Endothelial cell of umbilical vein (primary cell): ENCODE results near the gene KAT2B.

Experiments
- EZH2 ChIP-seq: IDR thresholded peaks from 2 replicates; pipeline ENCODE4 v1.6.1; 2012; ENCODE audit warnings: borderline replicate concordance, low read depth, mild to moderate bottlenecking, moderate library complexity, low read length, inconsistent platforms; ENCODE audit not compliant: severe bottlenecking
- FOS ChIP-seq: IDR thresholded peaks from 2 replicates; pipeline ENCODE4 v1.6.1; 2011; ENCODE audit warnings: mild to moderate bottlenecking, low read length, moderate library complexity, borderline replicate concordance; ENCODE audit not compliant: insufficient read depth
- GATA2 ChIP-seq: IDR thresholded peaks from 2 replicates; pipeline ENCODE4 v1.7.0; 2011; ENCODE audit warnings: low read depth, mild to moderate bottlenecking, moderate library complexity, mixed read lengths, low read length; ENCODE audit not compliant: insufficient read length, insufficient read depth
- JUN ChIP-seq: IDR thresholded peaks from 2 replicates; pipeline ENCODE4 v1.6.1; 2011; ENCODE audit warnings: borderline replicate concordance, low read depth; ENCODE audit not compliant: insufficient read length, insufficient read depth
- MAX ChIP-seq: IDR thresholded peaks from 2 replicates; pipeline ENCODE4 v1.6.1; 2011; ENCODE audit not compliant: insufficient read depth, insufficient read length
- MYC ChIP-seq: IDR thresholded peaks from one replicate; pipeline ENCODE4 v1.6.1; 2011; ENCODE audit warnings: mild to moderate bottlenecking, low read depth, low read length
- POLR2A ChIP-seq: IDR thresholded peaks from 2 replicates; pipeline ENCODE4 v1.6.1; 2012; ENCODE audit warnings: low read depth, mild to moderate bottlenecking, control low read depth, low read length
- POLR2AphosphoS5 ChIP-seq: IDR thresholded peaks from 2 replicates; pipeline ENCODE4 v1.6.1; 2012; ENCODE audit warnings: low read depth, mild to moderate bottlenecking, control low read depth, low read length, moderate library complexity; ENCODE audit not compliant: insufficient read depth
- TF ChIP-seq, protein P1 (sequence below), 2 donors: IDR thresholded peaks; 1 replicate in 1 of 2; 2 replicates in 1 of 2; pipeline ENCODE4 v1.5.1; 2011; ENCODE audit warnings: low read length in 2 of 2, mild to moderate bottlenecking in 2 of 2, moderate library complexity in 2 of 2, control low read depth in 1 of 2, inconsistent platforms in 1 of 2, low read depth in 1 of 2; ENCODE audit not compliant: insufficient read depth in 1 of 2; ENCODE audit errors: extremely low read depth in 1 of 2

GRCh38 chr3:20076296-20076997, 36.2 kb downstream of the KAT2B start:
- TF ChIP-seq, protein P1, sequence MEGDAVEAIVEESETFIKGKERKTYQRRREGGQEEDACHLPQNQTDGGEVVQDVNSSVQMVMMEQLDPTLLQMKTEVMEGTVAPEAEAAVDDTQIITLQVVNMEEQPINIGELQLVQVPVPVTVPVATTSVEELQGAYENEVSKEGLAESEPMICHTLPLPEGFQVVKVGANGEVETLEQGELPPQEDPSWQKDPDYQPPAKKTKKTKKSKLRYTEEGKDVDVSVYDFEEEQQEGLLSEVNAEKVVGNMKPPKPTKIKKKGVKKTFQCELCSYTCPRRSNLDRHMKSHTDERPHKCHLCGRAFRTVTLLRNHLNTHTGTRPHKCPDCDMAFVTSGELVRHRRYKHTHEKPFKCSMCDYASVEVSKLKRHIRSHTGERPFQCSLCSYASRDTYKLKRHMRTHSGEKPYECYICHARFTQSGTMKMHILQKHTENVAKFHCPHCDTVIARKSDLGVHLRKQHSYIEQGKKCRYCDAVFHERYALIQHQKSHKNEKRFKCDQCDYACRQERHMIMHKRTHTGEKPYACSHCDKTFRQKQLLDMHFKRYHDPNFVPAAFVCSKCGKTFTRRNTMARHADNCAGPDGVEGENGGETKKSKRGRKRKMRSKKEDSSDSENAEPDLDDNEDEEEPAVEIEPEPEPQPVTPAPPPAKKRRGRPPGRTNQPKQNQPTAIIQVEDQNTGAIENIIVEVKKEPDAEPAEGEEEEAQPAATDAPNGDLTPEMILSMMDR (IDR thresholded peaks at IDR 0.05; ENCODE audit: extremely low read depth in 1 of 2, insufficient read depth in 1 of 2, low read depth in 1 of 2, low read length in 2 of 2) = no peak
- no peak for TF ChIP-seq POLR2A
- TF ChIP-seq EZH2 = no peak
- TF ChIP-seq POLR2AphosphoS5 = no peak
- no peak for TF ChIP-seq JUN
- no peak for TF ChIP-seq MAX
- no peak for TF ChIP-seq GATA2
- TF ChIP-seq FOS = no peak
- no peak for TF ChIP-seq MYC
